Right cardiac atrium (tissue), 5 donors: ENCODE results near the gene RRBP1. TPM values are rescaled to one million over a fixed set of nuclear protein-coding genes. Genes with fewer than 3 reads are reported as not detected.
A peak's percentile ranks its signal among the peaks of the same experiment; 100 is the strongest.
"Not testable (repeated sequence)": the region's sequence is repeated elsewhere in the genome, so short reads cannot be mapped to it uniquely, and the experiment has no call there.

Experiments
- ATAC-seq, 2 donors: fragments of 200-7000 bp; cut with Tn5 transposase; one replicate each; pipeline versions ENCODE4 v1.8.0 to v1.9.1; 2020; ENCODE audit warnings: moderate library complexity in 2 of 2, mild to moderate bottlenecking in 1 of 2
- DNase-seq, 3 donors: peaks; one replicate each; pipeline ENCODE4 v3.0.0-alpha.2; 2020
- H3K27ac ChIP-seq: one replicate; pipeline ENCODE4 v1.5.1; 2013; ENCODE audit warnings: mild to moderate bottlenecking, low read length, control low read depth, moderate library complexity
- H3K27me3 ChIP-seq: one replicate; pipeline ENCODE4 v1.6.1; 2013; ENCODE audit not compliant: control insufficient read depth, insufficient read depth
- H3K4me1 ChIP-seq: one replicate; pipeline ENCODE4 v1.6.1; 2013; ENCODE audit warnings: low read length; ENCODE audit not compliant: control insufficient read depth, insufficient read depth
- H3K4me3 ChIP-seq: one replicate; pipeline ENCODE4 v1.5.1; 2013; ENCODE audit warnings: low read length, control low read depth
- H3K9me3 ChIP-seq: one replicate; pipeline ENCODE4 v1.6.1; 2013; ENCODE audit warnings: low read length; ENCODE audit not compliant: control insufficient read depth
- WGBS: extraction: QIAGEN DNeasy Blood & Tissue Kit; methylation state at CpG from one replicate; pipeline ENCODE4 v1.1.7; 2013; 5-methylcytosine and 5-hydroxymethylcytosine counted together
- intact Hi-C, 4 donors: fragments of 100-400 bp; cut with DNase I; formaldehyde crosslinking; loops; one replicate each; pipeline versions ENCODE4 v1.11.0 to v1.14.0; 2022 to 2023
- polyA plus RNA-seq: library from polyadenylated mRNA; stranded (reverse); fragments of 200-250 nt; gene quantifications from one replicate; pipeline ENCODE4 v1.2.3, GENCODE V29; 2013
- total RNA-seq, 4 donors: library from RNA; stranded (reverse); fragmentation: NEBNext Ultra II Directional; extraction: Animal tissue kit (Norgen Biotek cat#: 25700); gene quantifications; one replicate each; pipeline ENCODE4 v1.2.1, GENCODE V29; 2021
- donor health status: healthy with polysubstance abuse.
- donor health status: DM: no; HTN: yes; CAD: no.
- donor health status: DM: no; HTN: no; CAD: no.
- donor health status: DM: no; HTN: yes; CAD: no; lungs with severe emphysema.
- donor health status: DM: yes; HTN: yes; CAD: no.

RRBP1 gene
- total and polyA plus RNA-seq, 5 donors: 38.2 to 120 (median 55.6) TPM

DNA sequence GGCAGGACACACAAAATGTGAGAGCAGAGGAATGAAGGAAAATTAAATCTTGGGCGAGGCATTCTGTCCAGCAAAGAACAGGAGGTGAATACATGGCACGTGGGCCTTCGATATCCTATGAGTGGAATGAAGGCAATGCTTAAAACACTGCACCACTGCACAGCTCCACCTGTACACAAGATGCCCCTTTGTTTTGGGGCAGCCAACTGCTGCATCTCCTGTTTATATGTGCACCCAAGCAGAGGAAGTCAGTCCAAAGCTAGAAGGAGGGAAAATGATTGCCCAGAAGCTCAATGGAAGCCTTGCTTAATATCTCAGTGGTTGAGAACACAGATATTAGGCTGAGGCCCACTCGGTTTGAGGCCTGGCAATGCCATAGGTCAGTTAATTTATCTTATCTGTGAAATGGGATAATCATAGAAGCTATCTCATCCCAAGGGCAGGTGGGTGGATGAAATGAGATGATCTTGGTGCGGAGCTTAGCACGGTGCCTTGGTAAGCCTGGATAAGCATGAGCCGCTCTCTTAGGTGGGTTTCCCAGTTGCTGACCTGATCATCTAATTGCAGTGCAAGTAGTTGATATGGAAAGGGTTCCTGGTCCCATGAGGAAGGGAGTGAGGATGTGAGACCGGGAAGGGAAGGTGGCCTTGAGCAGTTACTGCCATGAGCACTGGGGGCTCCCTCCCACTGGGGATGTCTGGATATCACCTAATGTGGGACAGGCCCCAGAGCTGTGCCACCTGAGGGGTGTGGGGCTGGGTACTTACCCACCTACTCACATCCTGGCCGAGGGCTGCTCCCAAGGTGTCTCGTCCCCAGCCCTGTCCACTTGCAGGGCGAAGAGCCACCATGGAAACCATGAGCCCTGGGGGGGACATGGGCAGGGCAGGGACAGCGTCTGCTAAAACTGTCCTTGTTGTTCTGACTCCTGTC, 27.6 kb upstream of the RRBP1 start:
- WGBS: 83% methylated on average over 12 of the region's 12 CpGs
- Histone ChIP-seq H3K27me3 (no peaks in the 10 kb centered on the region), H3K4me3 (no peak overlapping the region), H3K27ac (no peak overlapping the region), H3K9me3 (no peaks in the 10 kb centered on the region), H3K4me1 (no peaks in the 10 kb centered on the region)
- ATAC-seq (peak in 1 of 2 donors; percentile 24), DNase-seq (no peak)
- intact Hi-C loops: no loop called here

DNA sequence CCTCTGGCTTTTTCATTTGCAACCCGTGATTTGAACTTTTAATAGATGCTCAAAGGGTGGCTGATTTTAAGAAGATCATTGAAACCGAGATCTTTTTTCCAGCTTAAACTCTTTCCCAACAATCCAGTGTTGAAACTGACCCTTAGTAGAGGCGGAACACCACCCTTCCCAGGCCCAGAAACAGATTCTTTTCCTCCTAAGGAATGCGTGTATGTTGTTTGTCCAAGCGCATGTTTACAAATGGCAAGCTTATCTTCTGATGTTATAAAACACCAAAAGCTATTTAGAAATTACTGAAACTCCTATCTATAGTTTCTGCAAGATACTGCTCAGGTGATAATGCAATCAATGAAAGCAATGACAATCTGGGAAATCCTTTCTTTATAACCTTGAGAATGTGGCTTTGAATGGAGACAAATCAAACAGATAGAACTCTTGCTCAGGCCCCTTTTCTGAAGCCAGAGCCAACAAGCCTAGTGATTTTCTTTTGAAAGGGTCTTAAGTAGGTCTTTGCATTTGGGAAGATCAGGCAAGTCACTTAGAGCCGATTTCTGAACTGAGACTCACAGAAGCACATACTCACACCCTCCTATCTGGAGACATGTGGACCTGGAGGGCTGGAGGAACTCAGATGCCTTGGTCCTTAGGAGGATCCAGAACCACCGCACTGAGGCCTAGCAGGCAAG, 26.8 kb upstream of the RRBP1 start:
- DNase-seq (no peak), ATAC-seq (no peak)
- Histone ChIP-seq H3K27me3 (no peaks in the 10 kb centered on the region), H3K4me3 (no peak overlapping the region), H3K4me1 (no peaks in the 10 kb centered on the region), H3K27ac (no peak overlapping the region), H3K9me3 (no peaks in the 10 kb centered on the region)
- WGBS: 92% methylated on average over 7 of the region's 7 CpGs
- intact Hi-C loops: no loop called here

DNA sequence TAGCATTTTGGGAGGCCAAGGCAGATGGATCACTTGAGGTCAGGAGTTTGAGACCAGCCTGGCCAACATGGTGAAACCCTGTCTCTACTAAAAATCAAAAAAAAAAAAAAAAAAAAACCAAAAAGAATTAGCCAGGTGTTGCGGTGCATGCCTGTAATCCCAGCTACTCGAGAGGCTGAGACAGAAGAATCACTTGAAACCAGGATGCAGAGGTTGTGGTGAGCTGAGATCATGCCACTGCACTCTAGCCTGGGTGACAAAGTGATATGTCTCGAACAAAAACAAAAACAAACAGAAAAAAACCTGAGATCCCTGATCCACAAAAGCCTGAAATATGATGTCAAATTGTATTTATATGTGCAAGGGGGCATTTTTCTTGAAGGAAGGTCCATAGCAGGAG, 25.9 kb upstream of the RRBP1 start:
- H3K27me3 ChIP-seq, H3K9me3 ChIP-seq, H3K4me1 ChIP-seq, H3K27ac ChIP-seq, H3K4me3 ChIP-seq, ATAC-seq, DNase-seq, intact Hi-C loops: not testable (repeated sequence)
- 94% methylated on average over 3 of the region's 3 CpGs for WGBS

DNA sequence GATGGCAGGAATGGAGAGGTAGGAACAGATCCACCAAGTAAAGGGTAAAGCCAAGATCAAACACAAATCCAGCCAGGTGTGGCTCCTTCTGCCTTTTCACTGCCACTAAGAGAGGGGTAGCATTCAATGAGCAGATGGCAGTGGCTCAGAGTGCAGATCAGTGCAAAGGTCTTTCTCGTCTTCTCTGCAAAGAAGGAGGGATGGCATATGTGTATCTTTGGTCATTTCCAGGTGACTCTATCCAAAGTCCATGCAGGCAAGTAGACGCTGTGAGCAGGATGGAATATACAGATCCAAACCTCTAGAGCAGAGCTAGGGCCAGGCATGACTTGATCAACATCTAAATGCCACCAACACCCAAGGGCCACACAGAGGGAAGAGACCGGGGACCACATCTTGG, 24.6 kb upstream of the RRBP1 start:
- ATAC-seq: no peak

DNA sequence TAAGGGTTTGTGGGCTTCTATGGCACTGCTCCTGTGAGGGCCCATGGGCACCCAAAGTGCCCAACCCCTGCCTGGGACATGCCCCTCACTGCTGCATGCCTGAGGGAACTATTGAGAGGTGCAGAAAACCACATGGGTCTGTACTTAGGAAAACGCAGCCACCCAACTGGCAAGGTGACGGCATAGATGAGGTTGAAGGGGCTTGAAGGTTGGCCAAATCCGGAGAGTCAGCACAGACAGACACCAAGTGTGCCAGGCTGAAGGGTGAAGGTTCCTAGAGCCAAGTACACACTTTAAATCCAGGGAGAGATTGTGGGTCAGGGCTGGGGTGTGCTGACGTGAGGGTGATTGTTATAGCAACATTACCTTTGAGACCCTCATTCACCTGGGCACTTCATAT, 23.9 kb upstream of the RRBP1 start:
- Histone ChIP-seq H3K9me3 (no peaks in the 10 kb centered on the region), H3K4me1 (no peaks in the 10 kb centered on the region), H3K27ac (no peak overlapping the region), H3K4me3 (no peak overlapping the region), H3K27me3 (no peaks in the 10 kb centered on the region)
- DNase-seq (peak in 1 of 3 donors; percentile 26), ATAC-seq (no peak)
- intact Hi-C loops: no loop called here
- WGBS: 77% methylated on average over 4 of the region's 4 CpGs

More for the DNA sequence above, 24.6 kb upstream of the RRBP1 start:
- 63% methylated on average over 3 of the region's 3 CpGs for WGBS
- Histone ChIP-seq H3K4me3 (no peak overlapping the region), H3K27ac (no peak overlapping the region), H3K27me3 (no peaks in the 10 kb centered on the region), H3K9me3 (no peaks in the 10 kb centered on the region), H3K4me1 (no peaks in the 10 kb centered on the region)
- intact Hi-C loops: no loop called here
- DNase-seq: no peak

DNA sequence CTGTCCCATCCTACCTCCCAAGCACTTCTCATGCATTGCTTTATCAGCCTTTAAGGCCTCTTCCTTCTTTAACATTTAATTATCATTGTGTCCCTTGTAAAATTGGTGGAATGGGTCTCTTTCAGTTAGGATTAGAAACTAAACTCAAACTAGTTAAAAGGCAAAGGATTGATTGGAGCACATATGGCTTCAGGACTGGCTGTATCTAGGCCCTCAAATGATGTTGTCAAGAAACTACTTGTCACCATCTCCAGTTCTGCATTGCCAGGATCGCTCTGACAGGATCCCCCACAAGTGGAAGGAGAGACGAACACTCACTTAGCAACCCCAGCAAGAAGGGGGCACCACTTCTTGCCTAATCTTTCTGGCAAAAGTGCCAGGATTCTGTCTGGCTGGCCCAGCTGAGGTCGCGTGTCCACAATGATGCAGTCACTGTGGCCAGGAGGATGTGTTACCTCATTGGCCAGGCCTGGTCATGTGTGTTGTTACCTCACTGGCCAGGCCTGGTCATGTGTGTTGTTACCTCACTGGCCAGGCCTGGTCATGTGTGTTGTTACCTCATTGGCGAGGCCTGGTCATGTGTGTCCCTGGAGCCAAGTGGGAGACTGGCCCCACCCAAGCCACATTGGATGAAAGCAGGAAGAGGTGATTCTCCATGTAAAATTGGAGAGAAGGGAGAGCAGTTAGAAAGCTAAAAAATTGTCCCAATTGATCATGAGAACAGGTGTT, 22.7 kb upstream of the RRBP1 start:
- intact Hi-C loops: no loop called here
- ATAC-seq (no peak), DNase-seq (peak in 1 of 3 donors; percentile 6)
- Histone ChIP-seq H3K27me3 (no peaks in the 10 kb centered on the region), H3K27ac (no peak overlapping the region), H3K9me3 (no peaks in the 10 kb centered on the region), H3K4me1 (no peaks in the 10 kb centered on the region), H3K4me3 (no peak overlapping the region)
- WGBS: 96% methylated on average over 5 of the region's 5 CpGs

DNA sequence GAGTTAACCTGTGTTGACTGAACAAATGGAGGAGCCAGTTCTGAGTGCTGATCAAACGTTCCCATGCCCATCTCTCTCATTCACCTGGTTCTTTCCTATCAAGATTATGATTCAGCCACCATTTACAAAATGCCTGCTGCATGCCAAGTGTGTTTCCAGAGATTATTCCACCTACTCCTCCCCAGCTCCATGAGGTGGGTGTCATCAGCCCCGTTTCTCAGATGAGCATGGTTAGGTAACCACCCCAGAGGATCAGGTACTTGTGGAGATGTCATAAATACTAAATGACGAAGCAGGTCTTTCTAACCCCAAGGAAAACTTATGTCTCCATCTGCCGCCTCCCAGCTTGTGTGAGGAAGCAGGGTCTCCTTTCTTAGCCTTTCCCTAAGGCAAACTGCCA, 19.8 kb upstream of the RRBP1 start:
- H3K27me3 ChIP-seq: no peaks in the 10 kb centered on the region
- intact Hi-C loops: no loop called here
- WGBS: 85% methylated on average over 4 of the region's 4 CpGs
- ATAC-seq (no peak), DNase-seq (no peak)
- no peak overlapping the region for H3K27ac ChIP-seq
- H3K4me3 ChIP-seq: no peak overlapping the region
- H3K9me3 ChIP-seq: no peaks in the 10 kb centered on the region
- H3K4me1 ChIP-seq: no peaks in the 10 kb centered on the region

DNA sequence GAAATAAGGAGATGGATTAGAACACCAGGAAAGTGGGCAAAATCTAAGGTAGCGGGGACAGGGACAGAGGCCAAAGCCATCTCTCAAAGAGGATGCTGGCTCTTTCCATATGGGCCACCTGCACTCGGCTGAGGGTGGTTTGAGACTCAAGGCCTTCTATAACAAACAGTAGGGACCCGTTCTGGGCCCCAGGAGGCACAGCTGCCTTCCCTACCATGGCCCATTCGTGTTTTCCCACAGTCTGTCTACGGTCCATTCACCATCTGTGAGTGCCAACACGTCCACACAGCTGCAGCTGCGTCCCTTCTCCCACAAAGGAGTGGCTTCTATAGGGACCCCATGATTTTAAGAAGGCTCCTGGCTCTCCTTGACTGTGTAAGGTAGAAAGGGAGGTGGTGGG, 18.6 kb upstream of the RRBP1 start:
- 91% methylated on average over 7 of the region's 7 CpGs for WGBS
- ATAC-seq (no peak), DNase-seq (no peak)
- Histone ChIP-seq H3K27me3 (no peaks in the 10 kb centered on the region), H3K27ac (no peak overlapping the region), H3K9me3 (no peaks in the 10 kb centered on the region), H3K4me3 (no peak overlapping the region), H3K4me1 (no peaks in the 10 kb centered on the region)
- intact Hi-C loops: no loop called here

DNA sequence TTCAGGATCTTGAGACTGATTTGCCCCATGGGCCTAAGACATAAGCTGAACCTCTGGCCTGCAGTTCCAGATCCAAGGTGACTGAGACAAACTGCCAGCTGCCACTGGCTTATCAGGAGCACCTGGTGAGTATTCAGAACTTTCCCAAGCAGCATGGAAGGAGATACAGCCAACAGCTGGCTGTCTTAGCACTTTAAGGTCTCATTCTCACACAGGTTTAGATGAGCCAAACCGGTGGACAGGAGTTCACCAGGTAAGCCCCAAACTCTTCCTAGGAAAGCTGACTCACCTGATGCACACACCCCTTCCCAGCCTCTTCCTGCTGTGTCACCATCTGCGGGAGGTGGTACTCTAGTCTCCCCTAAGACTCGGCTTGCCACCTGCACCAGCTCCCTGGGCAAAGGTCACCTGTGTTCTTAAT, 17.9 kb upstream of the RRBP1 start, which contains the start of gene BANF2:
Gene BANF2, plus strand, starts transcription at position 36 of the 421 bp plus-strand sequence. CDS start 25,060 bp downstream, outside the sequence.
- Histone ChIP-seq H3K27me3 (no peaks in the 10 kb centered on the region), H3K9me3 (no peaks in the 10 kb centered on the region), H3K27ac (no peak within 1 kb of the TSS), H3K4me3 (no peak within 1 kb of the TSS), H3K4me1 (no peaks in the 10 kb centered on the region)
- DNase-seq (no peak), ATAC-seq (no peak)
- intact Hi-C loops: loop anchor here in 1 of 4 donors (10.0 kb wide), 1 partner anchor 185 kb away; no protein-coding TSS in a partner anchor
- 61% methylated on average over 3 of the region's 3 CpGs for WGBS

DNA sequence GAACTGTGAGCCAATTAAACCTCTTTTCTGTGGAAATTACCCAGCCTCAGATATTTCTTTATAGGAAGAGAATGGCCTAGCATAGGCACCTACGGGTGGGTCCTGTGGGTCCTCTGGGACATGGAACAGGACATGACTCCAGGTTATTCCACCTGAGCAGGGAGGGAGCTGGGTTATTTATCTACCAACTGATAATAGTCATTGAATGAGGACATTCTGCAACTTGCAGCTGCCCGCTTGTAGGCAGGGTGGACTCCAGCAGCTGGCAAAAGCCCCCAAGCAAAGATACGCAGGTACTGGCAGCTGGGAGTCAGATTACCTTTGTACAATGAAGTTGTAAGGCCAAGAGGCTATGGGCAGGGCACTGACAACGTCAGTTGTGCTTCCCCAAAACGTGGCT, 16.3 kb upstream of the RRBP1 start:
- H3K4me1 ChIP-seq: no peaks in the 10 kb centered on the region
- DNase-seq: no peak
- H3K4me3 ChIP-seq: no peak overlapping the region
- ATAC-seq: no peak
- intact Hi-C loops: loop anchor here in 1 of 4 donors (10.0 kb wide), 1 partner anchor 186 kb away; no protein-coding TSS in a partner anchor
- no peak overlapping the region for H3K27ac ChIP-seq
- no peaks in the 10 kb centered on the region for H3K27me3 ChIP-seq
- no peaks in the 10 kb centered on the region for H3K9me3 ChIP-seq
- 64% methylated on average over 5 of the region's 5 CpGs for WGBS
